AG09319 (cell line): ENCODE results near the gene HEXIM2.

Source experiments
- DNase-seq: peaks from one replicate; pipeline ENCODE4 v3.0.0-alpha.2; 2010; ENCODE audit warnings: low read depth; ENCODE audit errors: extremely low read depth
- CTCF ChIP-seq: IDR thresholded peaks from 2 replicates; pipeline ENCODE4 v1.5.1; 2011; ENCODE audit warnings: low read depth, mild to moderate bottlenecking, inconsistent platforms, low read length, moderate library complexity

Gene HEXIM2

GRCh38 chr17:45161288-45162024 lies at the start of gene HEXIM2:
HEXIM2 (plus strand) TSS chr17:45161875; CDS start chr17:45162794, 919 bp downstream.
- peak; percentile 100 for DNase-seq
- TF ChIP-seq CTCF: no peak

GRCh38 chr17:45112559-45113423 lies 48.9 kb upstream of the HEXIM2 start:
- no peak for TF ChIP-seq CTCF
- no peak for DNase-seq

- no peak for DNase-seq
- no peak for TF ChIP-seq CTCF
Observed at GRCh38 chr17:45113424-45113754, 48.3 kb upstream of the HEXIM2 start.

- no peak for TF ChIP-seq CTCF
- DNase-seq: no peak
Observed at GRCh38 chr17:45114117-45114932, 47.4 kb upstream of the HEXIM2 start.

- TF ChIP-seq CTCF: no peak
- DNase-seq: no peak
Observed at GRCh38 chr17:45115015-45115625, 46.6 kb upstream of the HEXIM2 start.

- TF ChIP-seq CTCF: no peak
- no peak for DNase-seq
Observed at GRCh38 chr17:45115871-45116270, 45.8 kb upstream of the HEXIM2 start.
